SU-DHL-6 (cell line): ENCODE data around the gene TRIM40.

ENCODE experiments used
- CTCF ChIP-seq: fragments of 200-600 bp; sonication (generic); IDR thresholded peaks from one replicate; pipeline ENCODE4 v1.5.1; 2017; ENCODE audit warnings: antibody characterized with exemption, mild to moderate bottlenecking, low read length, moderate library complexity; ENCODE audit not compliant: insufficient read depth, poor library complexity, severe bottlenecking
- EZH2phosphoT487 ChIP-seq: fragments of 200-600 bp; sonication (generic), shearing (Covaris generic); conservative IDR thresholded peaks from 2 replicates; pipeline ENCODE4 v1.6.1; 2018; ENCODE audit warnings: mild to moderate bottlenecking, antibody characterized with exemption, low read length, moderate library complexity, mixed read lengths

- no peak for TF ChIP-seq CTCF
- TF ChIP-seq EZH2phosphoT487, result no peak
These were observed 19.2 kb upstream of the TRIM40 start for GRCh38 chr6:30116724-30117123.
